Measurements from ENCODE around the gene PTK6. TPM values are rescaled to one million over a fixed set of nuclear protein-coding genes. Genes with fewer than 3 reads are reported as not detected.

The PTK6 gene
- polyA plus RNA-seq, 1 donor, result 1.1 TPM

- no peak for DNase-seq
Measured at GRCh38 chr20:63508072-63508768, 29.0 kb downstream of the PTK6 start.

GRCh38 chr20:63507083-63507743 is 30.0 kb downstream of the PTK6 start:
- no peak for DNase-seq

DNA sequence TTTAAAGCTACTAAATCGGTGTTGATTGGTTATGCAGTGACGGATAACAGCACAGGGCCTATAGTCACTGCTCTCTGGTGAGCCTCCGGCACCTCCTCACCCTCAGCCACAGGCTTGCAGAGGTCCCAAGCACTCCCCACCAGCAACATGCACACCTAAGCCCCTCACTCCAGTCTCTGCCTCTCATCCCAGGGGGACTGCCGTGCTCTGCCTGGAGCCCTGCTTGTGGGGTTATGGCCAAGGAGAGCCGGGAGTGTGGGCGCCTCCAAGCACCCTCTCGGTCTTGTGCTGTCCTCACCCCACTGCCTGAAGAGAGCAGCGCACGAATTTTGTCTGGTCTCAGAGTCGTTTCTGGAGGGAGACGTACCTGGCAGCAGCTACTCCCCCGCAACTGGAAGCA is 31.5 kb downstream of the PTK6 start:
- DNase-seq, result no peak

DNA sequence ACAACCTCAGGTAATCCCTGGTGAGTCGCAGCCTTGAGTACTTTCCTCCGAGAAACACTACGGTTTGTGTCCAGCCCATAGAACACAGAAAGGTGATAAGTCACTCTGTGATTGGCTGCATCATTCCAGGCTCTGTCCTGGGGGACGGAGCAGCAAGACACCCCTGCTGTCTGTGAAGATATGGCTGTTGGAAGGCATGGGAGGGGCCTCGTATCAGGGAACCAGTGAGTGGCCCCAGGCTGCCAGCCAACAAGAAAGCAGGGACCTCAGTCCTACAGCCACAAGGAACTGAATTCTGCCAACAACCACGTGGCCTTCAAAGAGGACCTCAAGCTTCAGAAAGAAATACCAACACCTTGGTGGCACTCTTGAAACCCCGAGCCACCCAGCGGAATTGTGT is 31.9 kb downstream of the PTK6 start:
- no peak for DNase-seq

- no peak for DNase-seq
Measured at GRCh38 chr20:63504642-63505041, 32.5 kb downstream of the PTK6 start.

GRCh38 chr20:63503524-63503923 is 33.7 kb downstream of the PTK6 start:
- no peak for DNase-seq

DNA sequence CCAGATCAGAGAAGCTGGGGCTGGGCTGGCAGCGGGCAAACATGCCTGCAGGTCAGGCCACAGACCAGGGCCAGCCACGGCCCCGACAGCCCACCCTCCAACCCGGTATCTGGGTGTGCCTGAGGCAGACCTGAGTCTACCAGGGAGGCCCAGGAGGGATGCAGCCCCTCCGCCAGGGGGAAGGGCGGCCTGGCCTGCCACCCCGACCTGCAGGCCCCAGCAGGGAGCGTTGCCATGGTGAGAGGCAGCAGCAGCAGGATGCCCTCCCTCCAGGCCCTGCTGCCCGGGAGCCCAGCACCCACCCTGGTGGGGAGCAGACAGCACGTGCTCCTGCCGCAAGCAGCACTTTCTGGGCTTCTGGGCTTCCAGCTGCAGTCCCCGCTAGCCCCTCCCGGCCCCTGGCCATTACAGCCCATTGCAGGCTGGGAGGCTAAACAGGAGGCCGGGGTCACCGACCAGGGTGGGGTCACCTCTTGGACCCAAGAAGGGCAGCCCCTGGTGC is 34.5 kb downstream of the PTK6 start:
- no peak for DNase-seq

- DNase-seq, result no peak
Measured at GRCh38 chr20:63501818-63502670, 35.1 kb downstream of the PTK6 start.

DNA sequence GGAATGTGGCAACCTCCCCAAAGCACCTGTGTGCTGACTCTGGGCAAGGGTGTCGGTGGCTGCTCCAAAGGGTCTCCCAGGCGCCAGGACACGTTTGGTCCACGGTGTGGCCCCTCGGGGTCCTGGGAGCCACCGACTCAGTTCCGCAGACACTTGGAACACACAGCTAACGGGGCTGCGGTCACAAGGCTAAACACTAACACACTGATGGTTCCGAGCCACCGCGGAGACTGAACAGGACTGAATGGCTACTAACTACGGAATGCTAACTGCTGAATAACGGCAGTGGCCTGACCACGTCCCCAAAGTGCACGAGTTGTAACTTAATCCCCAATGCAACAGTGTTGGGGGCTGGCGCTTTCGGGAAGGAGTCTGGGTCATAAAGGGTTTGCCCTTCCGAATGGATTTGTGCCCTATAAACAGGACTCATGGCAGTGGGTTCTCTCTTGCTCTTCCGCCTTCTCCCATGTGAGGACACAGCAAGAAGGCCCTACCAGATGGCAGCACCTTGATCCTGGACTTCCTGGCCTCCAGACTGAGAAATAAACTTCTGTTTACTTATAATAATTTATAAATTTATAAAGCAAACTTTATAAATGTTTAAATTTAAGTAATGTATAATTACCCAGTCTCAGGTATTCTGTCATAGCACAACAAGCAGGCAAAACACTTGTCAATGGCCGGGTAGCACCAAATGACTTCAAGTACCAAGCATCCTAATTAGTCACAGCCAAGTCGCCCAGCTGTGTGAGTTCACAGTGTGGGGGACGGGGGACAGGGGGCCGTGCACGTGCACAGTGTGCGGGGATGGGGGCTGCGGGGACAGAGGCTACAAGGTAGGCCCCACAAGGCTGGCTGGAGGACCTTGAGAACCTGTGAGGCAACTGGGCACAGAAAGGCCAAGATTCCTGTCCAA is 36.0 kb downstream of the PTK6 start:
- DNase-seq, result no peak

DNA sequence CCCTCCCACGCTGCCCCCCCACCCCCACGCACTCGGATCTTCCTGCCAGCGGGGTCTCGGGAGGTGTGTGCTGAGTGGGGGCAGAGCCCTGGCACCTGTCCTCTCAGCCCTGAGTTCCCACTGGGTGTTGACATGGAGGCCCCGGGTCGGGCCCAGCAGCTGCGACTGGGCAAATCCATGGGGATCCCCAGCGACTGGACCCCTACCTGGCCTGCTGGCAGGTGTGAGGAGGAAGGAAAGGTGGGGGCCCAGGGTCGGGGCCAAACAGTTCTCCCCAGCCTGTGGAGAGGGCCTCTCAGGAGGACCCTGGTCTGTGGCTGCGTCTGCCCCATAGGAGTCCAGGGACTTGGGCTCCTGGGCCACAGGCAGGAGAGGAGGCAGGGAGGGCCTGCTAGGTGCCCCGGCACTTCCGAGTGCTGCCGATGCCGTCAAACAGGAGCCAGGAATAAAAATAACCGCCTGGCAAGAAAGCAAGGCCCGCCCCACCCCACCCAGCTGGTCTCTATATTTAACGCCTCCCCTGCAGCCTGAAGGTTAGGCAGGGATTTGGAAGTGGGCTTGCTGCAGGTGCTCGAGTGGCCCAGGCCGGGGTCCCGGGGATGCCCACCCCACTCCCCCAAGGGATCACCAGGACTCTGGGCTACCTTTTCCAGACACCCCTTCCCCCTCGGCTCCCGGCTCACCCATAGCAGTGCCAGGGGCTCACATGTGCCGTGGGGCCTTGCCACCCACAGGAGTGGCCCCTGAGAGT is 36.9 kb downstream of the PTK6 start:
- DNase-seq, result no peak

DNA sequence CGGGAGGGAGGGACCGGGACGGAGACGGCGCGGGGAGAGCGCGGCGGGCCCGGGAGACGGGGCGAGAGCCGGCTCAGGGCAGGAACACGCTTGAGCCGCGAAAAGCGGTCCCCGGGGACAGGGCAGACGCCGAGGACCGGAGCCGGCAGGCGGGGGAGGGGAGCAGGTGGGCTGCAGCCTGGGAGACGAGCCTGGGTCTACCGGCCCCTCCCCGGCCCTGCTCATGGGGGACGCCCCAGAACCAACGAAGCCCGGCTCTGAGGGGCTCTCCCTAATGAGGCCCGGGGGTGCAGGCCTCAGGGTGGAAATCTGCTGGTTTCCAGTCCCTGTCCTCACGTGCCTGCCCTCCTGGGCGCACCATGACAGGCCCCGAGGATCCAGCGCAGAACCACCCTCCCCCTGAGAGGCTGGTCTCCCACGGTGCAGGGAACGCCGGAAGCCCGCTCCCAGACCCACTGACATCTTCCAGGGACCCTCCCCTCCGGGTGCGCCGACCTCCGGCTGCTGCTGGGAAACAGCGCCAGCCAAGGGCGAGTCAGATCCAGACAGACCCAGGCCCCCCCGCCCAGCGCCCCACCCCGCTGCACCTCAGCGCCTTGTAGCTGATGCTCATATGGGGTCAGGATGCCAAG is 37.7 kb downstream of the PTK6 start:
- no peak for DNase-seq

DNA sequence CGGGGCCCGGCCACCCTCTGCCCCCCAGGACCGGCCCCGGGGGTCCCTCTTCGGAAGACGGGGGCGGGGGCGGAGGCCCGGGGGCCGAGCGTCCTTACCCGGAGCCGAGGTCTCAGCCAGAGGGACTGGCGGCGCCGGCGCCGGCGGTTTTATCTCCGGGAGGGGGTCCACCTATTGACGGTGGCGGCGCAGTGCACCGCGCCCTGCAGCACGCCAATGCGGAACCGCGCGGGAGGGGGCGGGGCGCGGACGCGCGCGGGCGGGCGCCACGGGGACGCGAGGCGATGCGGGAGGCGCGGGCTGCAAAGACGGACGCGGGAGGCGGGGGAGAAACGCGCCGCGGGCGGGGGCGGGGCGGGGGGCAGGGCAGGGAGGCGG is 38.2 kb downstream of the PTK6 start, which contains the start of gene EEF1A2:
EEF1A2 (minus strand) TSS at position 124 of the 378 bp plus-strand sequence. CDS start 1,320 bp downstream, outside the sequence.
- DNase-seq, result no peak

- DNase-seq, result no peak
Measured at GRCh38 chr20:63497946-63498935, 38.9 kb downstream of the PTK6 start.

DNA sequence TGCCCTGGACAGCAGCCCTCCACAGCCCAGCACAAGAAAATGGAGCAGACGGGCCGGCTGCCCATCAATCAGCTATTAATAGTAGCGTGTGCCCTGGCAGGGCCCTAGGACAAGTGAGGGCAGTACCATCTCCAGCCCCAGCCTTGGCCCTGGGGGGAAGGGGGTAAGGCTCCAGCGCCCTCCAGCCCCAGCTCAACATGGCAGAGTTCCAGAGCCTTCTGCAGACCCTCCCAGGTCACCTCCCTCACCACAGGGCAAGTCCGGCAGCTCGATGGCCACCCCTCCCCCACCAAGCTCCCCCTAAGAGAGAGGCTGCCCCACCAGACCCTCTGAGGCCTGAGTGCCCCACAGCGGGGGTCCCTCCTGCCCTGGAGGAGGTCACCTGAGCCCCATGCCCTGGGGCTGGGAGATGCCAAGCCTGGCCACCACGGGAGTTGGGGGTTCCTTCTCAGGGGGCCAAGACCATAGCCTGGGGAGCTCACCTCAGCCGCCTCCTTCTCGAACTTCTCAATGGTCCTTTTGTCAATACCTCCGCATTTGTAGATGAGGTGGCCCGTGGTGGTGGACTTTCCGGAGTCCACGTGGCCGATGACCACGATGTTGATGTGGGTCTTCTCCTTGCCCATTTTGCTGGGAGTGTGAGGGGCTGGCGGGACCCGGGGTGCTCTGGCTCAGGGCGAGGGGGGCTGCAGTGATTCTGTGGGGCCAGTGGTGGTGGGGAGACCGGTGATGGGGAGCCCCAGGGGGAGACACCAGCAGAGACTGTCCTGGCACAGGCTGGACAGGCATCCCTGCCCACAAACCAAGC is 39.8 kb downstream of the PTK6 start:
- DNase-seq, result no peak

DNA sequence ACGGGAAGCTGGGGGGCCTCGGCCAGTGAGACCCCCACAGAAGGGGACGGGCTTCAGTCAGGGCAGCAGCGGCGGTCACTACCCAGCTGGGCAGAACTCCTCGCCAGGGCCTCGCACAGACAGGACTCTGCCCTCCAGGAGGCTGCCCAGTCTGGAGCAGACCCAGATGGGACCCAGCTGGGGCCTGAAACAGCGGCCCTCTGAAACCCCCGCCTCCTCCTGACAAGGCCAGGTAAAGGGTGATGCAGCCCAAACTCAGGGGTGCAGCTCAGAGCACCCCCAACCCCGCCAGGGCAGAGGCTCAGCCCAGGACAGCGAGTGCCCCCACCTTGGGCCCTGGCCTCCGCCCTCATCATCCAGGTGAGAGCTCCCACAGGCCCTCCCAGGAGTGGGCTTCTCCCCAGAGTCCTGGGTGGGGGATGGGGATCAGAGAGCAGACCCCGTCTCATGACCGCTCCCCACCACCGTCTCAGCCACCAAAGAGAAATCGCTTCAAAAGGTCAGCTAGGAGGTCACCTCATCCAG is 40.5 kb downstream of the PTK6 start:
- no peak for DNase-seq

- DNase-seq, result no peak
Measured at GRCh38 chr20:63495741-63496595, 41.2 kb downstream of the PTK6 start.

DNA sequence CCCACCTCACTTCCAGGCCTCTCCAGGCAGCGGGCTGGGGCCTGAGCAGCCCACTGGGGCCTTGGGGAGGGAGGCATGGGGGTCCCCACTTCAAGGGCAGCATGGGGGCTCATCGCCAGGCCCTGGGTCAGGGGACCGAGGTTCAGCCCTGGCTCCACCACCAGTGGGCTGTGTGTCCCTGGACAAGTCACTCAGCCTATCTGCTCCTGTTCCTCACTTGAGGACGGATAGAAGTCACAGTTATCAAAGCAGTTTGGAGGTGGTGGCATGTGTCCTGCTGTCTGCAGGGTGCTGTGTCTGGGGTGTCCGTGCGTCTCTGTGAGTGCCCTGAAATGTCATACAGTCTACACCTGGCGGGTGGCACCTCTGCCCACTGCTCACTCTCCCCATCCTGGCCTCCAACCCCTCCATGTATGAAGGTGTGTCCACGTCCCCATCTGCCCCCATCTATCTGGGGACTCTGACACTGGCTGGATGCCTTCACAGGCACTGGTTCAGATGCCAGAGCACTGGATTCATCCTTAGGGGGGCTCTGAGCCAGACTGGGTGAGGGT is 41.9 kb downstream of the PTK6 start:
- DNase-seq, result no peak
